Dendritic cell treated with granulocyte-macrophage colony-stimulating factor and Interleukin-4, amounts not matched to agents 40 ng/mL and 50 ng/mL, for 4 days (primary cell): ENCODE measurements around the gene DDX52.
"Not testable (repeated sequence)": the region's sequence is repeated elsewhere in the genome, so short reads cannot be mapped to it uniquely, and the experiment has no call there.

Experiments
- H3K27ac Mint-ChIP-seq: one replicate; pipeline ENCODE4 v1.8.0; 2022; ENCODE audit warnings: mild to moderate bottlenecking, mixed read lengths
- H3K27me3 Mint-ChIP-seq: one replicate; pipeline ENCODE4 v1.8.0; 2022; ENCODE audit warnings: mild to moderate bottlenecking, mixed read lengths
- H3K36me3 Mint-ChIP-seq: one replicate; pipeline ENCODE4 v1.8.0; 2022; ENCODE audit warnings: low read depth, mixed read lengths
- H3K4me1 Mint-ChIP-seq: one replicate; pipeline ENCODE4 v1.8.0; 2022; ENCODE audit warnings: low read depth, mixed read lengths
- H3K4me3 Mint-ChIP-seq: one replicate; pipeline ENCODE4 v1.8.0; 2022; ENCODE audit warnings: mild to moderate bottlenecking, moderate library complexity, mixed read lengths
- H3K9me3 Mint-ChIP-seq: one replicate; pipeline ENCODE4 v1.8.0; 2022; ENCODE audit warnings: mixed read lengths
- intact Hi-C: fragments of 100-400 bp; cut with micrococcal nuclease; formaldehyde crosslinking; loops from one replicate; pipeline ENCODE4 v1.15.0; 2022

DDX52 gene

DNA sequence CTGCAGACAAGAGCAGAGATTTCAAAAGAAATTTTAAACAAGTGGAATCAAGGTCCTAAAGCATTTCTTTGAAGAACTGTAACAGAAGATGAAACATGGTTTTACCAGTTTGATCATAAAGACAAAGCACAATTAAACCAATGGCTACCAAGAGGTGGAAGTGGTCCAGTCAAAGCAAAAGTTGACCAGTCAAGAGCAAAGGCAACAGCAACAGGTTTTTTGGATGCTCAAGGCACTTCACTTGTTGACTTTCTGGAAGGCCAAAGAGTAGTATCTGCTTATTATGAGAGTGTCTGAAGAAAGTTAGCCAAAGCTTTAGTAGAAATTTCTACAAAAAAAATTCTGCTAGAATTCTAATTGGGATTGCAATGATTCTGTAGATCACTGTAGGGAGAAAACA, 5.3 kb downstream of the DDX52 start:
- Mint-ChIP-seq H3K4me3 (no peak overlapping the region), H3K27me3 (no peaks in the 10 kb centered on the region), H3K27ac (no peak overlapping the region), H3K4me1 (peaks cover 28% of the 10 kb centered on the region), H3K9me3 (no peaks in the 10 kb centered on the region), H3K36me3 (peaks cover 88% of the 10 kb centered on the region)
- intact Hi-C loops = no loop called here

DNA sequence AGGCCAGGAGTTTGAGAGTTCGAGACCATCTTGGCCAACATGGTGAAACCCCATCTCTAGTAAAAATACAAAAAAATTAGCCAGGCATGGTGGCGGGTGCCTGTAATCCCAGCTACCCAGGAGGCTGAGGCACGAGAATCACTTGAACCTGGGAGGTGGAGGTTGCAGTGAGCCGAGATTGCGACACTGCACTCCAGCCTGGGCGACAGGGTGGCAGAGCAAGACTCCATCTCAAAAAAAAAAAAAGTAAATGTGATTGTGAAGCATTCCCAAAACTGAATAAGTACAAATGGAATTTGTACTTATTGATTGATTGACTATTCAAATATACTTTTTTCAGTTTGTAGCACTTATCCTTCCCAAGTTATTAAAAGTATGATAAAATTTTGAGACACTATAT, 26.8 kb downstream of the DDX52 start:
- H3K4me3 Mint-ChIP-seq, H3K9me3 Mint-ChIP-seq, H3K27ac Mint-ChIP-seq, intact Hi-C loops, H3K27me3 Mint-ChIP-seq, H3K4me1 Mint-ChIP-seq: not testable (repeated sequence)
- peaks cover 58% of the 10 kb centered on the region for H3K36me3 Mint-ChIP-seq

- Mint-ChIP-seq H3K9me3 (no peaks in the 10 kb centered on the region), H3K27me3 (no peaks in the 10 kb centered on the region), H3K27ac (no peak overlapping the region), H3K36me3 (peaks cover 42% of the 10 kb centered on the region), H3K4me3 (no peak overlapping the region), H3K4me1 (no peaks in the 10 kb centered on the region)
- intact Hi-C loops = no loop called here
Measured at GRCh38 chr17:37614823-37615222, 28.4 kb downstream of the DDX52 start.

GRCh38 chr17:37614391-37614790, 28.9 kb downstream of the DDX52 start:
- Mint-ChIP-seq H3K27ac (no peak overlapping the region), H3K36me3 (peaks cover 38% of the 10 kb centered on the region), H3K9me3 (no peaks in the 10 kb centered on the region), H3K4me1 (no peaks in the 10 kb centered on the region), H3K27me3 (no peaks in the 10 kb centered on the region), H3K4me3 (no peak overlapping the region)
- intact Hi-C loops = no loop called here

DNA sequence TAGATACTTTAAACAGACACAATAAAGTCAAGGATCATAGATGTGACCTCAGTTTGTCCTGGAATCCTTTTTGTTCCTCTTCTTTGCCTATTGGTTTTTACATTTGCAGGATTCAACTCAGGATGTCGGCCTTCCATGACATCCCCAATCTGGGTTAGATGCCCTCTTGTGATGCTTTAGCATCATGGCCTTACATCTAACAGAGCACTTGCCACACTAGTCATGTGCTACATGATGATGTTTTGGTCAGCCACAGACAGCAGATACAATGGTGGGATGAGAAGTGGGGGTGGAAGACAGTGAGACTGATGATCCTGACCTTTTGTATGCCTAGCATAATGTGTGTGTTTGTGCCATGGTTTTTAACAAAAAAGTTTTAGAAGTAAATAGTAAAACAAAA, 32.3 kb downstream of the DDX52 start:
- Mint-ChIP-seq H3K36me3 (peaks cover 21% of the 10 kb centered on the region), H3K4me3 (no peak overlapping the region), H3K27me3 (no peaks in the 10 kb centered on the region), H3K27ac (no peak overlapping the region), H3K4me1 (peaks cover 15% of the 10 kb centered on the region), H3K9me3 (no peaks in the 10 kb centered on the region)
- intact Hi-C loops = no loop called here

- peak overlapping the region; percentile 91 for H3K27ac Mint-ChIP-seq
Measured at GRCh38 chr17:37610041-37610420, 33.2 kb downstream of the DDX52 start.

GRCh38 chr17:37609170-37610040, 33.8 kb downstream of the DDX52 start, which contains the start of gene SYNRG:
SYNRG (minus strand) TSS chr17:37609418; CDS start chr17:37609355, 63 bp downstream.
- Mint-ChIP-seq H3K4me3 (peak within 1 kb of the TSS; percentile 89), H3K27ac (peak within 1 kb of the TSS; percentile 91), H3K36me3 (peaks cover 29% of the 10 kb centered on the region), H3K4me1 (peaks cover 22% of the 10 kb centered on the region), H3K27me3 (no peaks in the 10 kb centered on the region), H3K9me3 (no peaks in the 10 kb centered on the region)
- intact Hi-C loops = no loop called here

More at GRCh38 chr17:37610041-37610420, 33.2 kb downstream of the DDX52 start:
- Mint-ChIP-seq H3K4me3 (peak overlapping the region; percentile 89), H3K4me1 (peaks cover 20% of the 10 kb centered on the region), H3K36me3 (peaks cover 26% of the 10 kb centered on the region)
- H3K27me3 Mint-ChIP-seq, intact Hi-C loops, H3K9me3 Mint-ChIP-seq: not testable (repeated sequence)

DNA sequence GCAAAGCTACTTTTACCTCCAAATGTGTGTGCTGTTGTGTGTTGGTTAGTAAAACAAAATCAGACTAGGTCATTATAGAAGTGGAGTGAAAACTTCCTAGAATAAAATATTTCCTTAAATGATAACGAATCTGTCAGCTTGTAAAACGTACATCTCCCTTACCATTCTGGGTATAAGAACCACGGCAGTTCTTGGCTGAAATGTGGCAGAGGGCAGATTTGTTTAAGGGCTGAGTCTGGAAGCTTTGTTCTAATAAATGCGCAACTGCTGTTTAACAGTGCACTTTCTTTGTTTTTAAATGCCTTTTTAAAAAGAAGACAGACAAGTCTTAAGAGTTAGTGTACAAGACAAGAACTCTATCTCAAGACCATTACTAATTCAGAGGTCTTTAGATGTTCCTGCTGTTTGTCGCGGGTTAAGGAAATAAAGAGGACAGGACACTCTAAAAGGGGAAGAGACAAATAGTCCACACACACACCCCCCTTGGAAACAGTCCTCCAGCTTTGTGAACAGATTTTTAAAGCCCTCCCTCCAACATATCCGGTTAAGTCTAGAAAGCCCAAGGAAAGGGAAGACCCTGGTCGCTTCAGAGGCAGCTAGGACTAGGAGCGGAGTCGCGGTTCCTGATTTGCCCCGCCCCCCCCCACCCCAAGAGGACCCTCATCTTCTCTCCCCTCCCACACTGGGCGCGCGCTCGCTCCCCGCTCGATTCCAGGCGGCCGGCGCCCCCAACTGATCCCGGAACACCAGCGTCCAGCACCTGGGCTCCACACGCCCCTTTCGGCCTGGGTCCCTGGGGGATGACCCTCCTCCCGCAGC, 34.7 kb downstream of the DDX52 start:
- intact Hi-C loops = no loop called here
- H3K4me3 Mint-ChIP-seq = peak overlapping the region; percentile 89
- peaks cover 29% of the 10 kb centered on the region for H3K36me3 Mint-ChIP-seq
- peaks cover 26% of the 10 kb centered on the region for H3K4me1 Mint-ChIP-seq
- no peaks in the 10 kb centered on the region for H3K9me3 Mint-ChIP-seq
- H3K27ac Mint-ChIP-seq = peak overlapping the region; percentile 91
- no peaks in the 10 kb centered on the region for H3K27me3 Mint-ChIP-seq

GRCh38 chr17:37607637-37608331, 35.5 kb downstream of the DDX52 start:
- Mint-ChIP-seq H3K4me1 (peaks cover 30% of the 10 kb centered on the region), H3K36me3 (peaks cover 28% of the 10 kb centered on the region), H3K27ac (no peak overlapping the region), H3K4me3 (peak overlapping the region; percentile 89), H3K9me3 (no peaks in the 10 kb centered on the region), H3K27me3 (no peaks in the 10 kb centered on the region)
- intact Hi-C loops = no loop called here

GRCh38 chr17:37605813-37606505, 37.3 kb downstream of the DDX52 start:
- no peak overlapping the region for H3K4me3 Mint-ChIP-seq
- H3K36me3 Mint-ChIP-seq = peaks cover 28% of the 10 kb centered on the region
- H3K9me3 Mint-ChIP-seq = no peaks in the 10 kb centered on the region
- peak overlapping the region; percentile 62 for H3K27ac Mint-ChIP-seq
- no peaks in the 10 kb centered on the region for H3K27me3 Mint-ChIP-seq
- intact Hi-C loops = no loop called here
- peaks cover 36% of the 10 kb centered on the region for H3K4me1 Mint-ChIP-seq

DNA sequence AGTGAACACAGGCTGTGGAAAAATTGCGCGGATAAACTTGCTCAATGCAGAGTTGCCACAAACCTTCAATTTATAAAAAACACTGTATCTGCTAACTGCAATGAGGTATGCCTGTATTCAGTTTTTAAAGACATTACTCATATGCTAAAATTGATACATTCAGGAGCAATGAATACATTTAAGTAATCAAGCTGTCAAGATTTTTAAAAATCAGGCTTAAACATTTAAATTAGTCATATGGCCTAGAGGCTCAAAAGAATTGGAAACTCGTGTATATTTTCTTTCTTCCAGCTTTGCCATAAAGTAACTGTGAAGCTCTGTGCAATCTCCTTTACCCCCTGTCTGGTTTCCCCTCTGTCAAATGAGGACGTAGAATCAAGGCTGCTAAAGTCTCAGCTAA, 38.2 kb downstream of the DDX52 start:
- H3K4me3 Mint-ChIP-seq = no peak overlapping the region
- no peaks in the 10 kb centered on the region for H3K27me3 Mint-ChIP-seq
- H3K4me1 Mint-ChIP-seq = peaks cover 36% of the 10 kb centered on the region
- intact Hi-C loops = no loop called here
- no peak overlapping the region for H3K27ac Mint-ChIP-seq
- H3K36me3 Mint-ChIP-seq = peaks cover 34% of the 10 kb centered on the region
- H3K9me3 Mint-ChIP-seq = no peaks in the 10 kb centered on the region

- Mint-ChIP-seq H3K9me3 (no peaks in the 10 kb centered on the region), H3K4me3 (no peak overlapping the region), H3K36me3 (peaks cover 38% of the 10 kb centered on the region), H3K4me1 (peaks cover 36% of the 10 kb centered on the region), H3K27ac (no peak overlapping the region), H3K27me3 (no peaks in the 10 kb centered on the region)
- intact Hi-C loops = no loop called here
Measured at GRCh38 chr17:37604556-37604955, 38.7 kb downstream of the DDX52 start.

DNA sequence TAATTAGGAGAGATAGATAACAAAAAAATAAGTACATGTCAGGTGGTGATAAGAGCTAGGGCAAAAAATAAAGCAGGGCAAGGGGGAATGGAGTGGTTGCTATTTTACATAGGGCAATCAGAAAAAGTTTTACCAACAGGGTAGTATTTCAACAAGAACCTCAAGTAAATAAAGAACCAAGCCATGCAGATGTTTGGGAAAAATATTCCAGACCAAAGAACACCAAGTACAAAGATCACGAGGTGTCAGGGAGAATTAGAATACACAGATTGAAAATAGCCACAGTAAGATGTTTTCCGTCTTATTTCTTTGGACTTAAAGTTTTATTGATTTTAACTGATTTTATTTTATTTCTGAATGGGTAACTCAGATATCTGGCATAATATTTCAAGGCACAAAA, 45.1 kb downstream of the DDX52 start:
- peaks cover 69% of the 10 kb centered on the region for H3K36me3 Mint-ChIP-seq
- H3K9me3 Mint-ChIP-seq = no peaks in the 10 kb centered on the region
- H3K27me3 Mint-ChIP-seq = no peaks in the 10 kb centered on the region
- intact Hi-C loops = no loop called here
- H3K27ac Mint-ChIP-seq = no peak overlapping the region
- H3K4me1 Mint-ChIP-seq = peaks cover 10% of the 10 kb centered on the region
- H3K4me3 Mint-ChIP-seq = no peak overlapping the region
